Endodermal cell (in vitro differentiated cells): ENCODE results near the gene ZNF710. TPM values are rescaled to one million over a fixed set of nuclear protein-coding genes. Genes with fewer than 3 reads are reported as not detected.

Experiments used
- DNase-seq: peaks from one replicate; pipeline ENCODE4 v3.0.0-alpha.2; 2017
- H3K27ac ChIP-seq: 2 replicates; pipeline ENCODE4 v1.5.1; 2013; ENCODE audit warnings: mild to moderate bottlenecking, low read depth, low read length, moderate library complexity
- H3K27me3 ChIP-seq: 2 replicates; pipeline ENCODE4 v1.6.1; 2013; ENCODE audit warnings: mild to moderate bottlenecking, low read length, moderate library complexity; ENCODE audit not compliant: insufficient read depth, control insufficient read depth, poor library complexity, severe bottlenecking
- H3K36me3 ChIP-seq: 2 replicates; pipeline ENCODE4 v1.7.0; 2013; ENCODE audit warnings: mild to moderate bottlenecking, low read length, moderate library complexity; ENCODE audit not compliant: control insufficient read depth, insufficient read depth
- H3K4me1 ChIP-seq: one replicate; pipeline ENCODE4 v1.7.0; 2013; ENCODE audit warnings: low read length; ENCODE audit not compliant: control insufficient read depth, insufficient read depth
- H3K4me3 ChIP-seq: 2 replicates; pipeline ENCODE4 v1.5.1; 2013; ENCODE audit warnings: mild to moderate bottlenecking, low read length, moderate library complexity
- H3K9ac ChIP-seq: 2 replicates; pipeline ENCODE4 v1.6.1; 2013; ENCODE audit warnings: mild to moderate bottlenecking, low read length, moderate library complexity; ENCODE audit not compliant: poor library complexity, severe bottlenecking; ENCODE audit errors: extremely low read depth
- H3K9me3 ChIP-seq: 2 replicates; pipeline ENCODE4 v1.6.1; 2013; ENCODE audit warnings: mild to moderate bottlenecking, low read length, moderate library complexity; ENCODE audit not compliant: control insufficient read depth
- H3K27ac Mint-ChIP-seq: 2 replicates; pipeline ENCODE4 v1.8.0; 2020; ENCODE audit warnings: mixed read lengths
- H3K27me3 Mint-ChIP-seq: 2 replicates; pipeline ENCODE4 v1.8.0; 2021; ENCODE audit warnings: mild to moderate bottlenecking, mixed read lengths; ENCODE audit not compliant: insufficient read depth
- H3K36me3 Mint-ChIP-seq: 2 replicates; pipeline ENCODE4 v1.8.0; 2020; ENCODE audit warnings: low read depth, mixed read lengths
- H3K4me1 Mint-ChIP-seq: 2 replicates; pipeline ENCODE4 v1.8.0; 2020; ENCODE audit warnings: mixed read lengths
- H3K4me3 Mint-ChIP-seq: 2 replicates; pipeline ENCODE4 v1.8.0; 2020; ENCODE audit warnings: mild to moderate bottlenecking, moderate library complexity, mixed read lengths
- H3K9me3 Mint-ChIP-seq: 2 replicates; pipeline ENCODE4 v1.8.0; 2020; ENCODE audit warnings: mild to moderate bottlenecking, mixed read lengths
- CTCF ChIP-seq: fragments of 200-600 bp; sonication (generic); conservative IDR thresholded peaks from 2 replicates; pipeline ENCODE4 v1.5.0; 2021; ENCODE audit warnings: antibody characterized with exemption, mild to moderate bottlenecking
- WGBS, 2 experiments: methylation state at CpG; one replicate each; pipeline versions ENCODE4 v1.1.5 to v1.1.7; 2013; ENCODE audit warnings: missing lambda C conversion rate in 2 of 2, mixed read lengths in 1 of 2; ENCODE audit not compliant: insufficient coverage in 1 of 2, insufficient read length in 1 of 2; 5-methylcytosine and 5-hydroxymethylcytosine counted together
- total RNA-seq, 2 donors: library from RNA; stranded (reverse); fragmentation: NEBNext Ultra II Directional in 1 of 2; extraction: Animal tissue kit (Norgen Biotek cat#: 25700) in 1 of 2; gene quantifications; 2 replicates in 1 of 2; 3 replicates in 1 of 2; pipeline ENCODE4 v1.2.1, GENCODE V29; 2021

ZNF710 gene
- total RNA-seq, 2 donors from 2014 or later: 31.8 to 39.1 TPM

- no peak overlapping the region for H3K4me3 ChIP-seq
- H3K36me3 Mint-ChIP-seq: no peaks in the 10 kb centered on the region
- no peak overlapping the region for H3K4me3 Mint-ChIP-seq
- WGBS, 2 experiments: 74 to 88% methylated on average over 4 of the region's 4 CpGs
- no peaks in the 10 kb centered on the region for H3K27me3 ChIP-seq
- H3K4me1 ChIP-seq: no peaks in the 10 kb centered on the region
- no peaks in the 10 kb centered on the region for H3K4me1 Mint-ChIP-seq
- no peak overlapping the region for H3K27ac ChIP-seq
- H3K27ac Mint-ChIP-seq: no peak overlapping the region
- H3K27me3 Mint-ChIP-seq: no peaks in the 10 kb centered on the region
- H3K9me3 Mint-ChIP-seq: no peaks in the 10 kb centered on the region
- no peaks in the 10 kb centered on the region for H3K9me3 ChIP-seq
- no peak for DNase-seq
- no peak overlapping the region for H3K9ac ChIP-seq
- no peak for TF ChIP-seq CTCF
- H3K36me3 ChIP-seq: no peaks in the 10 kb centered on the region
Observed at GRCh38 chr15:89967881-89968280, 33.2 kb upstream of the ZNF710 start.

GRCh38 chr15:89971592-89971997, 29.5 kb upstream of the ZNF710 start:
- H3K4me1 Mint-ChIP-seq: no peaks in the 10 kb centered on the region
- peak; percentile 95 for TF ChIP-seq CTCF
- no peak overlapping the region for H3K27ac ChIP-seq
- no peaks in the 10 kb centered on the region for H3K36me3 Mint-ChIP-seq
- H3K4me3 ChIP-seq: no peak overlapping the region
- H3K27me3 ChIP-seq: no peaks in the 10 kb centered on the region
- peaks cover 7% of the 10 kb centered on the region for H3K9me3 Mint-ChIP-seq
- H3K4me1 ChIP-seq: no peaks in the 10 kb centered on the region
- peak; percentile 95 for DNase-seq
- H3K9me3 ChIP-seq: no peaks in the 10 kb centered on the region
- H3K9ac ChIP-seq: no peak overlapping the region
- no peaks in the 10 kb centered on the region for H3K36me3 ChIP-seq
- H3K27ac Mint-ChIP-seq: no peak overlapping the region
- WGBS, 2 experiments: 16 to 20% methylated on average over 3 to 4 of the region's 4 CpGs
- H3K4me3 Mint-ChIP-seq: no peak overlapping the region
- peaks cover 8% of the 10 kb centered on the region for H3K27me3 Mint-ChIP-seq

GRCh38 chr15:89972085-89972484, 29.0 kb upstream of the ZNF710 start:
- 87 to 88% methylated on average over 4 to 5 of the region's 5 CpGs for WGBS, 2 experiments
- Histone ChIP-seq H3K27ac (no peak overlapping the region), H3K9me3 (no peaks in the 10 kb centered on the region)

More at GRCh38 chr15:89972085-89972484, 29.0 kb upstream of the ZNF710 start:
- Histone ChIP-seq H3K36me3 (no peaks in the 10 kb centered on the region), H3K9ac (no peak overlapping the region), H3K27me3 (no peaks in the 10 kb centered on the region), H3K4me1 (no peaks in the 10 kb centered on the region), H3K4me3 (no peak overlapping the region)
- Mint-ChIP-seq H3K27me3 (peaks cover 8% of the 10 kb centered on the region), H3K9me3 (peaks cover 8% of the 10 kb centered on the region), H3K27ac (no peak overlapping the region), H3K4me1 (no peaks in the 10 kb centered on the region), H3K4me3 (no peak overlapping the region), H3K36me3 (no peaks in the 10 kb centered on the region)
- no peak for DNase-seq
- TF ChIP-seq CTCF: no peak
